ENCODE measurements around the gene ATIC.

ATIC gene
- 12.8 to 19.1 reads per million in 2 donors for total RNA-seq

DNA sequence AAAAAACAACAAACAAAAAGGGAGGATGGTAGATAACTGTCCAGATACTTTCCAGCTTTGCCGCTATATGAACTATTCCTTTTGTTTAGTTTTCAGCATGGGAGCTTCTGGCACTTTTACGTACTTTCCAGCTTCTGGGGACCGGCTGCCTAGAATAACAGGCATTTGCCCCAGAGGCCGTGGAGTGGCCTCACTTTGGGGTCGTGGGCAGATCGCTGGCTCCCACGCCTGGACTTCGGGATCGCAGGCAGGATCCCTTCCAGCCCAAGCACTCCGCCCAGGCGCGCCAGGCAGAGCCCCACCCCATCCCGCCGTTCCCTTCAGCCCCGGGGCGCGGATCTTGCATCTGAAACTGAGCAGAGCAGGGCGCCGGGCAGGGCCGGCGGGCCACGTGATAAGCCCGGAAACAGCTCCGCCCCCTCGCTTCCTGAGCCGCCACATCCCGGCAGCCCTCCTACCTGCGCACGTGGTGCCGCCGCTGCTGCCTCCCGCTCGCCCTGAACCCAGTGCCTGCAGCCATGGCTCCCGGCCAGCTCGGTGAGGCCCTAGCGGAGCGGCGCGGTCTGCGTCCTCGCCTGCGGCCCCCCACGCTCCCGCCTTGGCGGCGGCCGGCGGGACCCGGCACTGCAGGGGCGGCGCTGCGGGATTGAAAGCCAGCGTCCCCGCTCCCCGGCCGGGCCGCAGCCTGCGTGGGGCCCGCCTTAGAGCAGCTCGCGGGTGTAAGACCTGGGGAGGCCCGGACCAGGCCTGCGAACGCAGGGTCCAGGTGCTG, at the start of gene ATIC:
TSS of gene ATIC (plus strand) at position 435 of the 772 bp plus-strand sequence. CDS start at position 519, 84 bp downstream.
- peak; percentile 73 to 95 (median 84) for DNase-seq

DNA sequence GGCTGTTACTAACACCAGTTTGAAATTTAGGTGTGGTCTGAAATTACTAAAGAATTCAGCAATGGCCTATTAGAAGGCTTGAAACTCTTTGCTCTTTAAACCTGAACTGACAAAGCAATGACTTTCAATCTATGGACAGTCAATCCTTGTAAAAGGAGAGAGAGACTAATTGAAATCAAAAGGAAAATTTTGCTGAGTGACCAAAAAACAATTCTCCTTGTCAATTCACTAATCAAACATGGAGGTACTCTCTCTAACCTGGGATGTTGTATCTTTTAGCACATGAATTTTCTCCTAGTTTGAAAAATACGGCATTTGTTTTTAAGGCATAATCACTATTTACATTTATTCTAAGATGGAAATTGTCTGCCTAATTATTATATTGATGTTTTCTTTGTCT, 49.6 kb upstream of the ATIC start:
- no peak for DNase-seq

DNA sequence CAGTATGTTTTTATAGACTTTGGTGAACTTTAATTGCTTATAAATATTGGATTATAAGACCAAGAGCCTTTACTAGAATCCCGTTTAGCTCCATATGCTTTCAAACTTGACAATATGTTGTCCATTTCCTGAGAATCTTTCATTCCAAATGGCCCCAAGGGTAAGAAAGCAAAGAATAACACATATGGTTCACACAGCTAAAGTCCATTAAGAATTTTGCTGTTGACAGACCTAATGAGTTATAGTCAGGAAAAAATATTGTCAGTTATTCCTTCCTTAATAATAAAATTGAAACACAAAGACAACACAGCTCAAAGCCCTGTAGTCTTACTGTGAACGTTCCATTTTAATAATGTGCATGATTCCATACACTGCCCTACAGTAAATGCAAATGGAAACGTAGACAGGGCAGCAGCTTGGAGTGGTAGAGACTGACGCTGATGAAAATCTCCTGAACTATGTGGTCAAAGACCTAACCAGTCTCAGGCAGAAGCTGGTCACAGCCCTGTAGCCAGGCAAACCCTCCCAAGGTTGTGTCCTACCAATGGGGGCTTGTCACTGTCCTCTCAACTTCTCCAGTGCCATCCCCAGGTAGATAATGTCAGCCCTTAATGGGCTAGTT, 49.0 kb upstream of the ATIC start:
- DNase-seq = no peak

DNA sequence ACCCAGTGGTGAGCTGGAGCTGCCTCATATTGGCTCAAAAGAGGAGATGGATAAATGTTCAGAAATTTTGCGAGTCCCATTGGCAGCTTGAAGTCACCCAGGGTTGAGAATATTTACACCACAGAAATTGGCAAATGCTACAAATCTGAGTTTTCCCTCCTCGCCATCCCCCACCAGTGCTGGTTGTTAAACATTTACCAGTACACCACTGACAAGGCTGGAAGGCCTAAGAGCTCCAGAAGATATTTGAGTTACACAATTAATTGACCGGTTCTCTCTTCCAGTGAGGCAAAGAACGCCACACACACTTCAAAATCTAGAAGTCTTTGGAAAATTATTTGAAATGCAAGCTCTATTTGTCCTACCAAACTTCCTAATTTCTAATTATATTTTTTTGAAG, 47.5 kb upstream of the ATIC start:
- no peak for DNase-seq

DNA sequence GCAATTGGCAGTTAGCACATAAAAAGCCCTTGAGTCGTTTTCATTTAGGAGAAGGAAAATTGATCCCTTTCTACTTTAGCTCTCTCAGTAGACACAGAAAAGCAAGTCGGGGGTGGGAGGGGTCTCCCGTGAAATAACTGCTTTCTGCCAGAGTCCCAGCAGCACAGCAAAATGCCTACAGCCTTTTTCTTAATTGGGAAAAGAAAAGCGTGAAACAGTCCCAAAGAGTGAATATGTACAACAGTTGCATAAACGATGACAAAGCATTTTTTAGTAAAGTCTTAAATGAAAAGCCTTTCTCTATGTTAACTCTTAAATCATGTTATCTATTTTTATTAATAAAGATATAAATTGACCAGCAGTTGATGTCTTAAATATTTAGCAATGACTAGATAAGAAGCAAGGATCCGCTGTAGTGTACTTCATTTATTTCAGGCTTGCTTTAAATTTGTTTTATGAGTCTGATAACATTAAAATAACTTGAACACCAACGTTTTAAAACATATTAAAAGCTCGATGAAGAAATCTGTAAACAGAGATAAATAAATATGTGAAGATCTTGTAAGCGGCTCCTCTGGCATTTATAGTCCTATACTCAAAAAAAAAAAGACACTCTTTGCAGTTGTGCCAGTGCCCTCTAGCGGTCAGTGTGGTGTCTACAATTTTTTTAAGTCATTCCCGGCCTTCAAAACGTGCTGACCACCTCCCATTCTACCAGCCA, 42.3 kb upstream of the ATIC start:
- DNase-seq = peak in 4 of 5 experiments; percentile 20 to 55 (median 26)

DNA sequence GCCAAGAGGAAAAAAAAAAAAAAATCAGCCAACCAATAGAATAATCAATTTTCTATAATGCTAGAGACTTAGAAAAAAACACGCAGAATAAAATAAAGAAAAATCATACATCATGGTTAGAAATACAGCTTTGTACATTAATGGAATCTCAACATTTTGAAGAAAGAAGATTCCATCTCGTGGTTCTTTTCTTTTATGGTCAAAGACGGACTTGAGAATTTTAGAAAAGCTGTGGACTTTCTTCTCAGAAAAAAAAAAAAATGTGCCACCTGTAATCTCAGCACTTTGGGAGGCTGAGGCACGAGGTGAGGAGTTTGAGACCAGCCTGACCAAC, 41.8 kb upstream of the ATIC start:
- DNase-seq = no peak

DNA sequence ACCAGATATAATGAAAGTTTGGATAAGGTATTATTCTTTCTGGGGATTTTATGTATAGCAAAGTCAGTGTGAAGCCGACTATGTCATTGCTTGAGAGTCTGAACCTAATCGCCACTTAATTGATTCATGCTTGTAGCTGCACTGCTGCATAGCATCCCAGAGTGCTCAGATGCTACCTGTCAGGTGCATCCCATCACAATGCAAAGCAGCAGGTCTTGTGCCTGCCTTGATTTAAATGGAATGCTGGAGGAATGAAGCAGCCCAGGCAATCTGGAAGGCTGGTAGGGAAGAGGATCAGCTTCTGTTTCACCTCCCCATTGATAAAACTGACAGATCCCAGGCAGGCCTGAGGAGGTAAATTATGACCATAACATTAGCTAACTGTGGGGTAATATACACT, 40.4 kb upstream of the ATIC start:
- DNase-seq = no peak

DNA sequence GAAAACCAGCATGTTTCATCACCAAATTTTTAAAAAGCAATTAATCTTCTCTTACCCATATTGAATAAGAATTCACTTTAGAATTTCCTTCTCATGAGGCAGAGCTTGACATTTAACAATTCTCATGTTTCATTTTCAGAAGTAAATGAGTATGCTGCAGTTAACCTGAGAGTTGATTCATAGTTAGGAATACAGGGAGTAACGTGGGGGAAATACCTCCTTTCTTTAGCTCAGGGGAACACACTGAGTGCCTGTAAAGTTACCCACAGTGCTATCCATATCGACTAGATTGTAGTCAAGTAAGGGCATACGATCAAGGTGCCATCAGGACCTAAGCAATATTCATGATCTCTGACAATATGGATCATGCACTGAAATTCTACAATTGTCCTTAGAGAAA, 38.9 kb upstream of the ATIC start:
- no peak for DNase-seq

DNA sequence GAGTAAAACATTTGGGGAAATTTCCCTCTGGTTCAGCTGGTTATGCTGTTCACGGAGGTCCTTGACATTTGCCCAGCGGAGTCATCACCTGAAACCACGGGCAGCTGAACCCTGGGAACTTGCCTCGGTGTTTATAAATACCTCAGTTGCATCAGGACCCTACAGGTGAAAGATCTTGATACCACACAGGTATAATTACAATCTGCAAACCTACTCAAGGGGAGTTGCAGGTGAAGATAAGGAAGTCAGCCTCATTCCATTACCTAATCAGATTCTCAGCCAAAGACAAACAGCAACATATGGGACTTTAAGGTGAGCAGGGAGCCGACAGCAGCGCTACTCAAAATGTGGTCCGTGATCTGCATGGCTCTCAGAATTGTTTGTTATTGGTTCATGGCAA, 37.0 kb upstream of the ATIC start:
- no peak for DNase-seq

DNA sequence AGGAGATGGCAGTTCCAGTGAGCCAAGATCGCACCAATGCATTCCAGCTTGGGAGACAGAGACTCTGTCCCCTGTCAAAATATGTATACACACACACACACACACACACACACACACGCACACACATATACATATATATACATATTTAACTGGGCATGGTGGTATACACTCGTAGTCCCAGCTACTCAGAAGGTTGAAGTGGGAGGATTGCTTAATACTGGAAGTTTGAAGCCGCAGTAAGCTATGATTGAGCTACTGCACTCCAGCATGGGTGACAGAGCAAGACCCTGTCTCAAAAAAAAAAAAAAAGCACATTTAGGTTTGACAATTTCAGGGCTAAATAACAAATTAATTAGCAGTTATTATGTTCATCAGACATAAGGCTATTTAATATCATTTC, 36.0 kb upstream of the ATIC start:
- no peak for DNase-seq

DNA sequence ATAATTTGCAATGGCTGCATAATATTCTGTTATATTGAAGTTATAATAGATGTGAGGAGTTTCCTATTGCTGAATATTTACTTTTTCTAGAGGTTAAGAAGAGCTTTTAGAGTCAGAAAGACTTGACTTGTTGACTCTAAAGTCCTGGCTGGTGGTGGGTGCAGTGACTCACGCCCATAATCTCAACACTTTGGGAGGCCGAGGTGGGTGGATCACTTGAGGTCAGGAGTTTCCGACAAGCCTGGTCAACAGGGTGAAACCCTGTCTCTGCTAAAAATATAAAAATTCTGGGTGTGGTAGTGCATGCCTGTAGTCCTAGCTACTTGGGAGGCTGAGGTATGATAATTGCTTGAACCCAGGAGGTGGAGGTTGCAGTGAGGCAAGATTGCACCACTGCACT, 33.9 kb upstream of the ATIC start:
- no peak for DNase-seq

DNA sequence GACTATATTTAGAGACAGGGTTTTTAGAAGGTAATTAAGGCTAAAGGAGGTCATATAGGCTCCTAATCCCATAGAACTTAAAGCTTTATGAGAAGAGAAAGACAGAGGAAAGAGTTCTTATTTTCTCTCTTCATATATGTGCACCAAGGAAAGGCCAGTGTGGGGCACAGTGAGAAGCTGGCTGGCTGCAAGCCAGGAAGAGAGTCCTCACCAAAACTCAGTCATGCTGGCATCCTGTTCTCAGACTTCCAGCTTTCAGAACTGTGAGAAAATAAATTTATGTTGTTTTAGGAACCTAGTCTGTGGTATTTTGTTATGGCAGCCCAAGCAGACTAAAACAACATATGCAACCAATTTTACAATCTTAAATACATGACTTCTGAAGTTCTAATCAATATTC, 31.5 kb upstream of the ATIC start:
- no peak for DNase-seq

DNA sequence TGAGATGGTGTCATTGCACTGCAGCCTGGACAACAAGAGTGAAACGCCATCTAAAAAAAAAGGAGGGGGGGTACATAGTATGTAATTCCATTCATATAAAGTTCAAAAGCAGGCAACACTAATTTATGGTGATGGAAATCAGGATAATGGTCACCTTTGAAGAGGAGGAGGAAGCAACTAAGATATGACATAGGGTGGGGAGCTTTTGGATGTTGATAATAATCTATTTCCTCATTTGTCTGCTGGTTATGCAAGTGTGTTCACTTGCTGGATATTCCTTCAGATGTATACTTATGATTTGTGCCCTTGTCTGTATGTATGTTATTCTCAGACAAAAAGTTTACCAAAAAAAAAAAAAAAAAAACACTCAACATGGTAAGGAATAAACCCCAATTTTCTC, 28.6 kb upstream of the ATIC start:
- DNase-seq = no peak

DNA sequence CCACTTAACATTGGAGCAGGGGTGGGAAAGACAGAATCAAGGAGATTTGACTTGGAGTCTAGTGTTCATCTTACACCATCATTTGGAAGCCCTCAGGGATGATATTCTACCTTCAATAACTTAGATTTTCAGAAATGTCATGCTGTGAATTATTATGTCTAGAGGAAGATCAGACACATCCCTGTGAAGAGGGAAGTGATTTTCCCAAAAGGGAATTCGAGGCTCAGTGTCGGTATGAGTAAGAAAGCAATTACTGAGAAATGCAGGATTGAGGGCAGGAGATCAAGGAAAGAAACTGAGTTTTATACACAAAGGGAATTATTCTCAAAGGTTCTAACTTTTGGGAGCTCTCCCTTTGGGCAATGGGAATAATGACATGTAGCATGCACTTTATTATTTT, 25.6 kb upstream of the ATIC start:
- DNase-seq = no peak

DNA sequence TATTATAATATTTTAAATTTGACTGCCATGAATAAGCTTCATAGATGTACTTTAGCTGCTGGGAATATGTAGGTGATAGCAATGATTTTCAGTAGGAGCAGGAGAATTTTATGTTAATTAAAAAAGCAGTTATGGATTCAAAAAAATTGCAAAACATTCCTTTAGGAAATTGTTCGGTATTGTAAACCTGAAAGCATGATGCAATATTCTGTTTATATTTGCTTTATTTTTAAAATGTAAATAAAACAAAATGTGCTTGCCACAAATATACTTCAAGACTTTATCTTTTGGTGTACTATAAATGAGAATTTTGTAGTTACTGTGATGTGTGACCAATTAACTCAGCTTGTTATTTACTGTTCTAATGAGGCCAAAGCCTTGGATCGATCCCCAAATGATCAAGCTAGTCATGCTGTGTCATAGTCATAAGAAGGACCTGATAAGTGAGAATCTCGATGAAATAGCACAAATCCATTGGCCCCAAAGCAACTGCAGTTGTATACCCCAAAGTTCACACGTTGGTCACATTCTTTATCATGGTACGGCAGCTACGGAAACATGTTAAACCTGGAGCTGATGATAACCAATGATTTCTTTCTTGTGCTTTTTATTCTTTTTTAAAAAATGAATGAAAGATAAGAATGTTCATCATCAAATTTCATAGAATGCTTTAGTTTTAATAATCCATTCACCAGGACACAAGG, 23.6 kb upstream of the ATIC start:
- no peak for DNase-seq

DNA sequence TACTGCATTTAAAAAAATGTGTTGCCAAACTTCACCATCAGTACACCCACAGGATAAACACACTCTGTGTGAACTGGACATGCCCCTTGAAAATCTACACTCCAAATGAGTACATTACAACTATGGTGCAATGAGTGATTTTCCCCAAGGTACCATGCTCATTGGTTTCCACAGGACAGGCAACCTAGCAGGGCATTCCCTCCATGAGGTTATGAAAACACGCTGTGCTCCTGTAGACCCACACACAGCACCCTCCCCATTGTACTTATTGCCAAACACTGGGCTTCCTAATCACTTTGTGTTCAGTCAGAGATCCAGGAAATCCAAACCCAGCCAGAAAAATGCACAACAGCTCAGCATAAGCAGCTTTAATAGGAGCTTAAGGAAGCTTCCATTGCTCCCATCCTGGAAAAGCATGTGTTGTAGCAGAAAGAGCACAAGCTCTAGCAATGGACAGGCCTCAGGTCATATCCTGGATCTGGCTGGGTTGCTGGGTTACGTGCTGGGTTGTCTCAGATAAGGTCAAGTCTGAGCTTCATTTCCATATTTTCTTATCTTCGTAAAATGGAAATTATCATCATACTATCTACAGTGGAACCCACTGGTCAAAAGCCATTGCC, 20.8 kb upstream of the ATIC start:
- no peak for DNase-seq

DNA sequence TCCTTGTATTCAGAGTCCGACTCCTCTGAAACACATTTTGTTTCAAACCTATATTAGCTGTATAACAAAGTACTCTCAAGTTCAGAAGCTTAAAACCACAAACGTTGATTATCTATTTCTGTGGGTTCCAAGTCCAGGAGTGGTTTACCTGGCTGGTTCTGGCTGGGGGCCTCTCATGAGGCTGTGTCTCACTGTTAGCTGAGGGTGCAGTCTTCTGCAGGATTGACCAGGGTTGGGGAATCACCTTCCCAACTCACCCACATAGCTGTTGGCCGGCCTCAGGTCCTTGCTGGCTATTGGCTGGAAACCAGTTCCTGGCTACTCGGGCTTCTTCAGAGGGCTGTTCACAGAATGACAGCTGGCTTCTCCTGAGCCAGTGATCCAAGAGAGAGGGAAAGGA, 18.0 kb upstream of the ATIC start:
- DNase-seq = no peak

DNA sequence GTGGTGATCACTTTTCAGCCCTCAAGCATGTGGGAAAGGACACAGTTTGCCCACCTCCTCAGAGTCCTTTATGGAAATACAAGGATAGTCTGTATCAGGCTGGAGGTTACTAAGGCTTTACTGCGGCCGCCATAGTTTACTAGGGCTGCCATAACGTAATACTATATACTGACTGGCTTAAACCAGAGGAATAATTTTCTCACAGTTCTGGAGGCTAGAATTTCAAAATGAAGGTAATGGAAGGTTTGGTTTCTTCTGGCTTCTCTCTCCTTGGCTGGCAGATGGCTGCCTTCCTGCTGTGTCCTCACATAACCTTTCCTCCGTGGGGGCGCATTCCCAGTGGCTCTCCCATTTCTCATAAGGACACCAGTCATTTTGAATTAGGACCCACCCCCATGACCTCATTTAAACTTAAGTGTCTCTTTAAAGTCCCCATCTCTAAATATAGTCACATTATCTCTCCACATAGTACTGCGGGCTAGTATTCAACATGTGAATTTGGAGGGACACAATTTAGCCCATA, 12.5 kb upstream of the ATIC start:
- DNase-seq = no peak

DNA sequence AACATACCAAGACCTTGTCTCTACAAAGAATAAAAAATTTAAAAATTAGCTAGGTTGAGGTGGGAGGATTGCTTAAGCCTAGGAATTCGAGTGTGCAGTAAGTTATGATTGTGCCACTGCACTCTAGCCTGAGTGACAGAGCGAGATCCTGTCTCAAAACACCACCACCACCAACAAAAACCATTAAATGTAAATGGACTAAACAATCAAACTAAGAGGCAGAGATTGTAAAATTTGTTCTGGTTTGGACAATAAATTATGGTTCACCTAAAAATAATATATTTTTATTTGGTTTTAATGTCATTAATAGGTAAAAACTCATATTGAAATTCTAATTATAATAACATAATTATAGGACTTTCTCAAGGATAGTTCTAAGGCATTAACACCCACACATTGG, 9.9 kb upstream of the ATIC start:
- no peak for DNase-seq

DNA sequence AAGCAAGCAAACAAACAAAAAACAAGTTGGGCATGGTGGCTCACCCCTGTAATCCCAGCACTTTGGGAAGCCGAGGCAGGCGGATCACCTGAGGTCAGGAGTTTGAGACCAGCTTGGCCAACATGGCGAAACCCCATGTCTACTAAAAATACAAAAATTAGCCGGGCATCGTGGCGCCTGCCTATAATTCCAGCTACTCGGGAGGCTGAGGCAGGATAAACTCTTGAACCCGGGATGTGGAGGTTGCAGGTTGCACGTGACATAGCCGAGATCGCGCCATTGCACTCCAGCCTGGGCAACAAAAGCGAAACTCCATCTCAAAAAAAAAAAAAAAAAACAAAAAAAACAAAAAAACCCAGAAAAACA, 617 bp upstream of the ATIC start:
- peak in 1 of 5 experiments; percentile 56 for DNase-seq

DNA sequence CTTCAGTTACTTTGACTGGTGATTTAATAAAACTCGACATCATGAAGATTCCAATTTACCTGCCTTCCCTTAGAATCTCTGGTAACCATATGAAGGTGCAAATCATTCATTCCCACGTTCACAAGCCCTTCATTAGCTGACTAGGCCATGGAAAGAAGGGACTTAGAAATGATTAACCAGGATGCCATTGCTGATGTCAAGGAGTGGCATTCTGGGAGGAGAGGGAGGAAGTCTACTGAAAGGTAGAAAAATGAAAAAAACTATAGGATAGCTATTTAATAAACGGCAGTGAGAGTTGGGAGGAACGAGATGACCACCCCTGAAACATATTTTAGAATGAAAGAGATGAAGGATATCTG, 1.4 kb downstream of the ATIC start:
- no peak for DNase-seq

DNA sequence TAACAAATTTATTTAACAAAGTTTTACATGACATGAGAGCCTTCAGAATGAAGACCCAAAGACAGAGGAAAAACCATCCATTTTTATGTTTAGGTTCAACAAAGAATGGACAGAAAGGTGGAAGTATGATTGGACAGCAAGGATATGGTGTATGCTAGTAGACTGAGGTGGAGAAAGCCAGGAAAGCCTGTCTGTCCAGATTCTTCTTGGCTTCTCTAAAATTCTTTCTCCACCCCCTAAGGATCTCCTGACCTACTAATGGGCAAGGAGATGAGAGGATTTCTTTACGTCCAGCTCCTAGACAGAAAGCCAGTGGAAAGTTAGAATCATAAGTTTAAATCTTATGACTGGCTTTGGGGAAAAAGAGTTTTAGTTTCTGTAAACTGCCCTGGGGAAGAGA, 3.0 kb downstream of the ATIC start:
- no peak for DNase-seq

DNA sequence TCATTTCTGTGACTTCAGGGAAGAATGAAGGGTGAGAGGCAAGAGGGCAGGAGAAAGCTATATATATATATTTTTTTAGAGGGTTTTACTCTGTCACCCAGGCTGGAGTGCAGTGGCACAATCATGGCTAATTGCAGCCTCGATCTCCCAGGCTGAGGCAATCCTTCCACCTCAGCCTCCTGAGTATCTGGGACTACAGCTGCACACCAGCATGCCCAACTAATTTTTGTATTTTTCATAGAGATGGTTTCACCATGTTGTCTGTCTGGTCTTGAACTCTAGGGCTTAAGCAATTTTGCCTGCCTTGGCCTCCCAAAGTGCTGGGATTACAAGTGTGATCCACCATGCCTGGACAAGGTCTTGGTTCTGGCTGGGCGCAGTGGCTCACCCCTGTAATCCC, 3.4 kb downstream of the ATIC start:
- DNase-seq = no peak
